Ovary (tissue), 9 donors: ENCODE results near the gene BAK1. TPM values are rescaled to one million over a fixed set of nuclear protein-coding genes. Genes with fewer than 3 reads are reported as not detected.
A peak's percentile ranks its signal among the peaks of the same experiment; 100 is the strongest.

Experiments
- DNase-seq, 5 donors: peaks; one replicate each; pipeline ENCODE4 v3.0.0-alpha.2; 2019 to 2020
- H3K27ac ChIP-seq, 2 donors: fragments of 200-600 bp; one replicate each; pipeline versions ENCODE4 v1.5.1 to v1.8.0; 2019 to 2022
- H3K27me3 ChIP-seq: fragments of 200-600 bp; one replicate; pipeline ENCODE4 v1.8.0; 2022
- H3K36me3 ChIP-seq: fragments of 200-600 bp; sonication (generic); one replicate; pipeline ENCODE4 v1.5.1; 2019
- H3K4me1 ChIP-seq: one replicate; pipeline ENCODE4 v1.8.1; 2013; ENCODE audit warnings: mild to moderate bottlenecking, moderate library complexity; ENCODE audit not compliant: insufficient read depth
- H3K4me3 ChIP-seq: fragments of 200-600 bp; sonication (generic); one replicate; pipeline ENCODE4 v1.5.1; 2017
- H3K9me3 ChIP-seq, 2 donors: fragments of 200-600 bp in 1 of 2; sonication (generic) in 1 of 2; one replicate each; pipeline versions ENCODE4 v1.5.1 to v1.8.1; 2013 to 2019; ENCODE audit warnings: mild to moderate bottlenecking in 1 of 2, moderate library complexity in 1 of 2
- EP300 ChIP-seq: sonication (generic); formaldehyde crosslinking; IDR thresholded peaks from one replicate; pipeline ENCODE4 v1.6.1; 2017; ENCODE audit warnings: antibody characterized with exemption
- POLR2A ChIP-seq: fragments of 450-650 bp; IDR thresholded peaks from one replicate; pipeline ENCODE4 v1.6.1; 2017; ENCODE audit warnings: antibody characterized with exemption, mild to moderate bottlenecking, moderate library complexity
- WGBS, 3 donors: extraction: QIAGEN DNeasy Blood & Tissue Kit in 1 of 3; methylation state at CpG; one replicate each; pipeline versions ENCODE4 v1.1.5 to v1.1.7; 2013 to 2017; 5-methylcytosine and 5-hydroxymethylcytosine counted together
- intact Hi-C, 4 donors: fragments of 100-400 bp; cut with DNase I; formaldehyde crosslinking; loops; one replicate each; pipeline versions ENCODE4 v1.11.0 to v1.15.1; 2022 to 2023
- polyA plus RNA-seq, 2 donors: library from polyadenylated mRNA; stranded (reverse); fragments of 200-250 nt in 1 of 2; fragments of 350-450 nt in 1 of 2; fragmentation: Illumina TruSeq in 1 of 2; extraction: RNeasy Lipid Tissue Mini Kit (QIAGEN cat#74804) in 1 of 2; gene quantifications; one replicate each; pipeline ENCODE4 v1.2.3, GENCODE V29; 2013 to 2014
- total RNA-seq, 7 donors: library from RNA; depleted of rRNA in 2 of 7; stranded (reverse); fragments of >200 nt in 2 of 7; fragmentation: NEBNext Ultra II Directional in 3 of 7; extraction: Animal tissue kit (Norgen Biotek cat#: 25700) in 3 of 7; gene quantifications; one replicate each; pipeline versions ENCODE4 v1.1.0 to v1.2.4, GENCODE V29; 2016 to 2023
- TF ChIP-seq, protein P1 (sequence below), 3 donors: fragments of 450-650 bp in 2 of 3; fragments of 200-600 bp in 1 of 3; IDR thresholded peaks; one replicate each; pipeline versions ENCODE4 v1.5.1 to v1.8.0; 2016 to 2022; ENCODE audit warnings: antibody characterized with exemption in 3 of 3, mild to moderate bottlenecking in 1 of 3
- donor health status: DM: no; HTN: no; CAD: no; lungs with moderate emphysema.
- donor health status: DM: no; HTN: no; CAD: no.
- donor health status: Bipolar disorder and iron deficiency.
- donor health status: DM: yes; HTN: yes; CAD: no.
- donor health status: DM: no; HTN: no; CAD: no.
- donor health status: DM: yes; HTN: yes; CAD: no.

The BAK1 gene
- total and polyA plus RNA-seq, 9 donors: 3.9 to 16.9 (median 10.4) TPM

DNA sequence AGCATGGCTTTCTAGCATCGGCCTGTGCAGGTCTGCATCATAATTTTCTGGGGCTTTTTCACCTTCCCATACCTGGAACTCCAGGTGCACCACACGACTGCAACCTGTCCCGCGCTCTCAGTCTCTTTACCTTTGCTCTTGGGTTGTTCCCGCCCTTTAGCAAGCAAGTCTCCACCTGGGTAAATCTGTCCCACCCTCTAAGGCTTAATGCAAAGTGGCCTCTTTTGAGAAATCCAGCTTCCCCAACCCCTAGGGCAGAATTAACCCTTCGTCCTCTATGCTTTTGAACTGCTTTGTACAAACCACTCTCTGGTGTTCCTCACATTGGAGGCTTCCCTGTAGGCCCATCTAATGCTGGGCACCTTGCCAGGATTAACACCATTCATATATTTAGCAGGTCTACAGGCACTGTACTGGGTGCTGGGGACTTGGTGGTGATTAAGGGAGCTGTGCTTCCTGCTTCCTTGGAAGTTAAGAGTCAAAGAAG, 43.9 kb upstream of the BAK1 start:
- 91 to 92% (median 91%) methylated on average over 6 of the region's 6 CpGs for WGBS, 3 donors
- Histone ChIP-seq H3K27me3 (no peaks in the 10 kb centered on the region), H3K27ac (no peak overlapping the region)

DNA sequence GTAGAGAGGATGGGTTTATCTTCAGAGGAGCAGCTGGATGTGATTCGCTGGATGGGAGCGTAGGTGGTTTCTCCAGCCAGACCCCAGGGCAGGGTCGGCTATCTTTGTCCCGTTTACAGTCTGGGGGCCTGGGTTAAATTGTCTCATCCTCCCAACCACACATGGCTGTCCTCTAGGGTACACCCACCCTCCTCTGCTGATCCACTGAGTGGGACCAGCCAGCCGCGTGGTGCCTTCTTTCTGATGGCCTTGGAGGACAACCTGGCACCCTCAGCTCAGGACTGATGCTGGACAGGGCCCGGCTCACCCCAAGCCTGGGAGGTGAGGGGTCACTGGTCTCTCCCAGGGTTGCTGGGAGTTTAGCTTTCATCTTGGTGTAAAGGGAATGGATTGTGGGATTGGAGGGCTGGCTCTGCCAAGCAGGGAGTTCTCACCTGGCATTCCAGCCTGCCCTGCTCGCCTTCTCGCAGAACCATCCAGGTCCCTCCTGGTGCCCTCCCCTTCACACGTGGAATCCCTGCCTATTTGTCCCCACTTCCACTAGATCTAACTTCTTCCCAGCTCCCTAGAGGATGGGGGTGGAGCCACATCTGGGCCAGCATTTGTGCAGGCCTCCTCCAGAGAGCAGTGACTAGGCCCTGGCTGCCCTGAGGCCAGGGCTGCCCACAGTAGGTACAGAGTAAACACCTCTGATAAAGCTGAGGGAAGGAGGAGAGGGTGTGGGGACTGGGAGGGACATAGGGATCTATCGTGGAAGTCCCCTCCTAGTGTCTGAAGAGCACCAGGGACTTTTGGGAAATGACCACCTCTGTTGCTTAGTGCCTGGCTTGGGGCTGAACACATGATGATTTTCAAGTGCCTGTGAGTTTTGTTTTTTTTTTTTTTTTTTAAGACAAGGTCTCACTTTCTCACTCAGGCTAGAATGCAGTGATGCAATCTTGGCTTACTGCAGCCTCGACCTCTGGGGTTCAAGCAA, 42.7 kb upstream of the BAK1 start:
- DNase-seq: peak in 2 of 5 donors; percentile 38 to 48
- intact Hi-C loops: loop anchor here in 1 of 4 donors (5.0 kb wide), 1 partner anchor 35 kb away; no protein-coding TSS in a partner anchor
- no peak for TF ChIP-seq EP300
- TF ChIP-seq, protein P1, sequence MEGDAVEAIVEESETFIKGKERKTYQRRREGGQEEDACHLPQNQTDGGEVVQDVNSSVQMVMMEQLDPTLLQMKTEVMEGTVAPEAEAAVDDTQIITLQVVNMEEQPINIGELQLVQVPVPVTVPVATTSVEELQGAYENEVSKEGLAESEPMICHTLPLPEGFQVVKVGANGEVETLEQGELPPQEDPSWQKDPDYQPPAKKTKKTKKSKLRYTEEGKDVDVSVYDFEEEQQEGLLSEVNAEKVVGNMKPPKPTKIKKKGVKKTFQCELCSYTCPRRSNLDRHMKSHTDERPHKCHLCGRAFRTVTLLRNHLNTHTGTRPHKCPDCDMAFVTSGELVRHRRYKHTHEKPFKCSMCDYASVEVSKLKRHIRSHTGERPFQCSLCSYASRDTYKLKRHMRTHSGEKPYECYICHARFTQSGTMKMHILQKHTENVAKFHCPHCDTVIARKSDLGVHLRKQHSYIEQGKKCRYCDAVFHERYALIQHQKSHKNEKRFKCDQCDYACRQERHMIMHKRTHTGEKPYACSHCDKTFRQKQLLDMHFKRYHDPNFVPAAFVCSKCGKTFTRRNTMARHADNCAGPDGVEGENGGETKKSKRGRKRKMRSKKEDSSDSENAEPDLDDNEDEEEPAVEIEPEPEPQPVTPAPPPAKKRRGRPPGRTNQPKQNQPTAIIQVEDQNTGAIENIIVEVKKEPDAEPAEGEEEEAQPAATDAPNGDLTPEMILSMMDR (IDR thresholded peaks at IDR 0.05): no peak
- TF ChIP-seq POLR2A: no peak
- WGBS, 3 donors: 62 to 63% (median 62%) methylated on average over 12 of the region's 12 CpGs
- no peaks in the 10 kb centered on the region for H3K27me3 ChIP-seq
- H3K9me3 ChIP-seq: no peaks in the 10 kb centered on the region
- H3K4me1 ChIP-seq: no peaks in the 10 kb centered on the region
- H3K4me3 ChIP-seq: peak overlapping the region; percentile 51
- H3K27ac ChIP-seq: peak overlapping the region; percentile 45 to 52
- no peaks in the 10 kb centered on the region for H3K36me3 ChIP-seq

More for the DNA sequence above, 43.9 kb upstream of the BAK1 start:
- H3K36me3 ChIP-seq: no peaks in the 10 kb centered on the region
- intact Hi-C loops: loop anchor here in 1 of 4 donors (5.0 kb wide), 1 partner anchor 37 kb away; no protein-coding TSS in a partner anchor
- TF ChIP-seq POLR2A (no peak), EP300 (no peak)
- TF ChIP-seq, protein P1 (IDR thresholded peaks at IDR 0.05): no peak
- no peaks in the 10 kb centered on the region for H3K4me1 ChIP-seq
- H3K9me3 ChIP-seq: no peaks in the 10 kb centered on the region
- no peak for DNase-seq
- no peak overlapping the region for H3K4me3 ChIP-seq

DNA sequence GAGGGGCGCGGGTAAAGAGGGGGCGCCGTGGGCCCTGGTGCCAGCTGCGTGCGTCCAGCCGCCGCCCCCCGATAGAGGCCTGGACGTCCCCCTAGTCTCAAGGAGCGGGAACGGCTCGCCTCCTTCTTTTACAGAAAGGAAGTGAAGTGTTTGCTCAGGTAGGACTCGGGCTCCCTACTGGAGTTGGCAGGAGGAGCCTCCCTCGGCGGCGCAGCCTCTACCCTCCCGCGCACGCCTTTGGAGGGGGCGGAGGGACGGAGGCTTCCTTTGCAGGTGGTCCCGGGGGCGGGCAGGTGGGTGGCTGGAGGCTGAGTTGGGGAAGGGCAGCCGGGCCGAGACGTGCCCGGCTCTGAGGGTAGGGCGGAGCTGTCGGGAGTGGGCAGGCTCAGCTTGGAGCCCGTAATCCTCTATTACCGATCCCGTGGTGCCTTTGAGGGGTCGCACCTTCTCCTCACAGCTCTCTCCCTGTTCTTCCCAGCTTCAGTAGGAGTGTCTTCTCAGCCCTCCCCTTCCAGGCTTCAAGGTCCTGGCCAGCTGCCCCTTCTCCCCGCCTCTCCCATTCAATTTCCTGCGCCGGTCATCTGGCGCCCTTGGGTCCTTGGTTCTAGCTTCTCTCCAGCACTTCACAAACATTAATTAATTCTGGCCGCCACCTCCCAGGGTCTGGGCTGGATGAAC, 41.8 kb upstream of the BAK1 start:
- intact Hi-C loops: loop anchor here in 1 of 4 donors (5.0 kb wide), 1 partner anchor 35 kb away; no protein-coding TSS in a partner anchor
- Histone ChIP-seq H3K4me1 (no peaks in the 10 kb centered on the region), H3K4me3 (peak overlapping the region; percentile 51), H3K27me3 (no peaks in the 10 kb centered on the region), H3K9me3 (no peaks in the 10 kb centered on the region), H3K27ac (peak overlapping the region; percentile 52 to 62), H3K36me3 (no peaks in the 10 kb centered on the region)
- peak; percentile 43 to 72 (median 61) for DNase-seq
- 4 to 8% (median 6%) methylated on average over 17 to 39 of the region's 39 CpGs for WGBS, 3 donors
- TF ChIP-seq, protein P1 (IDR thresholded peaks at IDR 0.05): no peak
- TF ChIP-seq EP300 (no peak), POLR2A (no peak)
